Stimulated activated CD4-positive, alpha-beta T cell treated with anti-CD3 and anti-CD28 coated beads, TNF-alpha, amount 100 ng/mL, for 1 hour (primary cell): ENCODE measurements around the gene ANKLE1.
"Not testable (repeated sequence)": the region's sequence is repeated elsewhere in the genome, so short reads cannot be mapped to it uniquely, and the experiment has no call there.

Experiments used
- DNase-seq, 3 donors: peaks; one replicate each; pipeline ENCODE4 v3.0.0-alpha.2; 2020; ENCODE audit warnings: low read depth in 3 of 3, low spot score in 1 of 3

The ANKLE1 gene

GRCh38 chr19:17283504-17283996, 1.8 kb downstream of the ANKLE1 start:
- DNase-seq, result no peak

- DNase-seq, result no peak
Measured at GRCh38 chr19:17285415-17286135, 3.9 kb downstream of the ANKLE1 start.

- DNase-seq, result no peak
Measured at GRCh38 chr19:17286263-17286662, 4.6 kb downstream of the ANKLE1 start.

GRCh38 chr19:17286752-17287151, 5.1 kb downstream of the ANKLE1 start:
- no peak for DNase-seq

GRCh38 chr19:17289489-17289888, 7.8 kb downstream of the ANKLE1 start:
- no peak for DNase-seq

- peak; percentile 36 to 81 (median 49) for DNase-seq
Measured at GRCh38 chr19:17292301-17293074, 10.8 kb downstream of the ANKLE1 start.

GRCh38 chr19:17293605-17294004, 11.9 kb downstream of the ANKLE1 start:
- no peak for DNase-seq

- DNase-seq, result peak in 1 of 3 donors; percentile 46
Measured at GRCh38 chr19:17294051-17294891, 12.6 kb downstream of the ANKLE1 start.

- not testable (repeated sequence) for DNase-seq
Measured at GRCh38 chr19:17295551-17295950, 13.8 kb downstream of the ANKLE1 start.

- no peak for DNase-seq
Measured at GRCh38 chr19:17296273-17296672, 14.6 kb downstream of the ANKLE1 start.

- DNase-seq, result no peak
Measured at GRCh38 chr19:17296976-17297375, 15.3 kb downstream of the ANKLE1 start.

- no peak for DNase-seq
Measured at GRCh38 chr19:17300992-17301619, 19.4 kb downstream of the ANKLE1 start.

- no peak for DNase-seq
Measured at GRCh38 chr19:17302391-17303166, 20.9 kb downstream of the ANKLE1 start.

GRCh38 chr19:17303167-17303939, 21.7 kb downstream of the ANKLE1 start, which contains the start of gene ABHD8:
TSS of gene ABHD8 (minus strand) at chr19:17303425. CDS start at chr19:17301616, 1,809 bp downstream.
- peak; percentile 81 to 90 (median 82) for DNase-seq

- no peak for DNase-seq
Measured at GRCh38 chr19:17303940-17304267, 22.2 kb downstream of the ANKLE1 start.

GRCh38 chr19:17304386-17305215, 22.9 kb downstream of the ANKLE1 start:
- no peak for DNase-seq

- no peak for DNase-seq
Measured at GRCh38 chr19:17305216-17305516, 23.5 kb downstream of the ANKLE1 start.

- peak; percentile 81 to 93 (median 88) for DNase-seq
Measured at GRCh38 chr19:17305517-17306284, 24.0 kb downstream of the ANKLE1 start, which contains the start of gene MRPL34. TSS of gene MRPL34 (plus strand) at chr19:17305872. CDS start at chr19:17305893, 21 bp downstream.
